D721Med (cell line): Measurements from ENCODE around the gene CDKN2B-AS1.

Experiments
- DNase-seq: peaks from one replicate; pipeline ENCODE4 v3.0.0; 2011; ENCODE audit warnings: low spot score; ENCODE audit not compliant: insufficient read length
- FAIRE-seq: peaks from 2 replicates; lab custom pipeline; 2011; peaks lifted over from hg19 to GRCh38; lab: Jason Lieb, UNC
- CTCF ChIP-seq: IDR thresholded peaks from 2 replicates; pipeline ENCODE4 v1.5.1; 2012; ENCODE audit warnings: mild to moderate bottlenecking, control low read depth; ENCODE audit not compliant: insufficient read depth; ENCODE audit errors: missing control alignments

Gene CDKN2B-AS1

GRCh38 chr9:21970800-21971640 lies 23.6 kb upstream of the CDKN2B-AS1 start:
- no peak for FAIRE-seq
- TF ChIP-seq CTCF = no peak
- no peak for DNase-seq

GRCh38 chr9:21972361-21972760 lies 22.2 kb upstream of the CDKN2B-AS1 start:
- no peak for TF ChIP-seq CTCF
- DNase-seq (no peak), FAIRE-seq (no peak)

GRCh38 chr9:21974343-21974721 lies 20.3 kb upstream of the CDKN2B-AS1 start:
- TF ChIP-seq CTCF = no peak
- no peak for FAIRE-seq
- DNase-seq = no peak

- FAIRE-seq = no peak
- DNase-seq = no peak
- TF ChIP-seq CTCF = no peak
Observed at GRCh38 chr9:21974722-21975409, 19.7 kb upstream of the CDKN2B-AS1 start.

GRCh38 chr9:21976334-21976875 lies 18.2 kb upstream of the CDKN2B-AS1 start:
- TF ChIP-seq CTCF = no peak
- FAIRE-seq = no peak

GRCh38 chr9:21982391-21982790 lies 12.2 kb upstream of the CDKN2B-AS1 start:
- TF ChIP-seq CTCF = no peak
- no peak for FAIRE-seq
- no peak for DNase-seq

More at GRCh38 chr9:21976334-21976875, 18.2 kb upstream of the CDKN2B-AS1 start:
- no peak for DNase-seq
